Sigmoid colon (tissue), 7 donors: ENCODE data around the gene CCDC81. TPM values are rescaled to one million over a fixed set of nuclear protein-coding genes. Genes with fewer than 3 reads are reported as not detected.

Source experiments
- DNase-seq: peaks from one replicate; pipeline ENCODE4 v3.0.0-alpha.2; 2019
- H3K27ac ChIP-seq, 4 donors: fragments of 200-600 bp; sonication (generic); one replicate each; pipeline ENCODE4 v1.5.1; 2016 to 2019; ENCODE audit warnings: mild to moderate bottlenecking in 1 of 4
- H3K27me3 ChIP-seq, 3 donors: fragments of 200-600 bp; sonication (generic); one replicate each; pipeline ENCODE4 v1.5.1; 2019; ENCODE audit warnings: mild to moderate bottlenecking in 1 of 3
- H3K36me3 ChIP-seq, 4 donors: fragments of 200-600 bp; sonication (generic); one replicate each; pipeline ENCODE4 v1.5.1; 2016 to 2019
- H3K4me1 ChIP-seq, 4 donors: fragments of 200-600 bp; sonication (generic); one replicate each; pipeline ENCODE4 v1.5.1; 2017 to 2019
- H3K4me3 ChIP-seq, 4 donors: fragments of 200-600 bp; sonication (generic); one replicate each; pipeline ENCODE4 v1.5.1; 2017 to 2019; ENCODE audit warnings: mild to moderate bottlenecking in 2 of 4, moderate library complexity in 1 of 4
- H3K9me3 ChIP-seq, 4 donors: fragments of 200-600 bp in 3 of 4; sonication (generic) in 3 of 4; one replicate each; pipeline versions ENCODE4 v1.5.1 to v1.6.1; 2013 to 2019
- CTCF ChIP-seq, 4 experiments: fragments of 450-650 bp in 3 of 4; fragments of 200-600 bp in 1 of 4; IDR thresholded peaks; one replicate each; pipeline ENCODE4 v1.5.1; 2016 to 2019; ENCODE audit warnings: antibody characterized with exemption in 4 of 4, mild to moderate bottlenecking in 3 of 4, moderate library complexity in 2 of 4
- EP300 ChIP-seq, 4 donors: sonication (generic); formaldehyde crosslinking; IDR thresholded peaks; one replicate each; pipeline ENCODE4 v1.6.1; 2017; ENCODE audit warnings: antibody characterized with exemption in 4 of 4
- POLR2A ChIP-seq, 2 donors: fragments of 450-650 bp; IDR thresholded peaks; one replicate each; pipeline ENCODE4 v1.6.1; 2016; ENCODE audit warnings: antibody characterized with exemption in 2 of 2, mild to moderate bottlenecking in 2 of 2, moderate library complexity in 2 of 2
- POLR2AphosphoS5 ChIP-seq, 4 donors: sonication (generic); formaldehyde crosslinking; IDR thresholded peaks; one replicate each; pipeline ENCODE4 v1.6.1; 2017; ENCODE audit warnings: antibody characterized with exemption in 4 of 4
- WGBS, 2 donors: extraction: QIAGEN DNeasy Blood & Tissue Kit; methylation state at CpG; one replicate each; pipeline ENCODE4 v1.1.7; 2013; 5-methylcytosine and 5-hydroxymethylcytosine counted together
- intact Hi-C: fragments of 100-400 bp; cut with DNase I; formaldehyde crosslinking; loops from one replicate; pipeline ENCODE4 v1.15.1; 2023
- polyA plus RNA-seq, 3 donors: library from polyadenylated mRNA; stranded (reverse); fragments of 200-250 nt; gene quantifications; one replicate each; pipeline ENCODE4 v1.2.3, GENCODE V29; 2013
- total RNA-seq, 4 donors: library from RNA; depleted of rRNA; stranded (reverse); fragments of >200 nt; gene quantifications; one replicate each; pipeline ENCODE4 v1.1.0, GENCODE V29; 2016
- donor health status: healthy with polysubstance abuse.
- donor health status: Bipolar disorder and iron deficiency.
- donor health status: healthy.

Gene CCDC81
- total and polyA plus RNA-seq, 7 donors: 0.22 to 1.8 (median 0.55) TPM; not detected in 2

DNA sequence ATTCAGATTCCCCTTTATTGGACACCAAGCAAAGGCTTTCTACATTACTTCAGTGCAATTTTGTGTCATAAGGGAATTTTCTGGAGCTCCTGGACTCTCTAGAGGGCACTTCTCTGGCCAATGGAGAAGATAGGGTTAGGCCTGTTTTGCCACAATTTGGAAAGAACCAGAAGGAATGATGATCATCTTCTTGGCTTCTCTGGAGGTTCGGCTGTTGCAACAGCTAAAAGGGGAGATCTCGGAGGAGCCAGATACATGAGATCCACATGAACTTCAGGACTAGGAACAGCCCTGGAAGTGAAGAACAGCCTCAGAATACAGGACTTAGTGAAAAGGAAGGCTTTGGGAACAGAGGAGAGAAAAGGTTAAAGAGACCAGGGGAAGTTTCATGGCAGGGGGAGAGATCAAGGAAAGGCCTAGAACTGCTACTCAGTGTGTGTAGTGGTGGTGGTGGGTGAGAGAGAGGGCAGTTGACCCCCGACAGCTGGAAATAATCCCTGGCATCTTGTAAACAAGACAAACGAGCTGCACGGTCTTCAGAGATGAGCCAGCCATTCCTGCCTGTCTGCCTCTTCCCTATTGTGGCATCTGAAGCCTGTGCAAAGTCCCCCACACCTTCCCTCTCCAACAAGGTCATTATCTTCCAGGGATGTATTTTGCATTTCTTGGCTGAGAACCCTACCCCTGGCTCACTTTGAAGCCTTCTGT, 83.8 kb downstream of the CCDC81 start:
- Histone ChIP-seq H3K27me3 (no peaks in the 10 kb centered on the region), H3K4me3 (no peak overlapping the region), H3K27ac (peak overlapping the region in 2 of 4 donors; percentile 34 to 56), H3K4me1 (peaks cover 0 to 29% (median 16%) of the 10 kb centered on the region in 4 donors), H3K9me3 (no peaks in the 10 kb centered on the region), H3K36me3 (no peaks in the 10 kb centered on the region)
- TF ChIP-seq POLR2AphosphoS5 (IDR thresholded peaks at IDR 0.05): peak in 1 of 4 donors; percentile 8
- no peak for TF ChIP-seq POLR2A (IDR thresholded peaks at IDR 0.05)
- intact Hi-C loops: loop anchor here (5.0 to 10.0 kb wide), 4 partner anchors 116 to 836 kb away; partner anchors contain the start of gene ME3
- DNase-seq: no peak
- 83% methylated on average over 5 of the region's 5 CpGs for WGBS, 2 donors

GRCh38 chr11:86459002-86459385, 84.3 kb downstream of the CCDC81 start:
- no peak for TF ChIP-seq POLR2AphosphoS5 (IDR thresholded peaks at IDR 0.05)
- TF ChIP-seq POLR2A (IDR thresholded peaks at IDR 0.05): no peak
- no peak for TF ChIP-seq CTCF (IDR thresholded peaks at IDR 0.05)
- TF ChIP-seq EP300 (IDR thresholded peaks at IDR 0.05): no peak
- H3K36me3 ChIP-seq: no peaks in the 10 kb centered on the region
- WGBS, 2 donors: 86 to 89% methylated on average over 1 of the region's 1 CpG
- H3K9me3 ChIP-seq: no peaks in the 10 kb centered on the region
- intact Hi-C loops: loop anchor here (5.0 to 10.0 kb wide), 4 partner anchors 116 to 836 kb away; partner anchors contain the start of gene ME3
- no peaks in the 10 kb centered on the region for H3K27me3 ChIP-seq
- peaks cover 0 to 29% (median 16%) of the 10 kb centered on the region in 4 donors for H3K4me1 ChIP-seq
- no peak overlapping the region for H3K4me3 ChIP-seq
- H3K27ac ChIP-seq: peak overlapping the region in 2 of 4 donors; percentile 34 to 56
- no peak for DNase-seq

GRCh38 chr11:86459682-86460460, 85.2 kb downstream of the CCDC81 start:
- WGBS, 2 donors: 77 to 90% methylated on average over 3 of the region's 3 CpGs
- H3K9me3 ChIP-seq: no peaks in the 10 kb centered on the region
- H3K36me3 ChIP-seq: no peaks in the 10 kb centered on the region
- no peak overlapping the region for H3K4me3 ChIP-seq
- H3K4me1 ChIP-seq: peaks cover 0 to 29% (median 16%) of the 10 kb centered on the region in 4 donors
- H3K27ac ChIP-seq: peak overlapping the region in 2 of 4 donors; percentile 29 to 56
- TF ChIP-seq POLR2AphosphoS5 (IDR thresholded peaks at IDR 0.05): peak in 2 of 4 donors; percentile 16 to 46
- TF ChIP-seq EP300 (IDR thresholded peaks at IDR 0.05): no peak
- H3K27me3 ChIP-seq: no peaks in the 10 kb centered on the region
- intact Hi-C loops: loop anchor here (5.0 to 10.0 kb wide), 4 partner anchors 115 to 835 kb away; partner anchors contain the start of gene ME3
- DNase-seq: no peak

DNA sequence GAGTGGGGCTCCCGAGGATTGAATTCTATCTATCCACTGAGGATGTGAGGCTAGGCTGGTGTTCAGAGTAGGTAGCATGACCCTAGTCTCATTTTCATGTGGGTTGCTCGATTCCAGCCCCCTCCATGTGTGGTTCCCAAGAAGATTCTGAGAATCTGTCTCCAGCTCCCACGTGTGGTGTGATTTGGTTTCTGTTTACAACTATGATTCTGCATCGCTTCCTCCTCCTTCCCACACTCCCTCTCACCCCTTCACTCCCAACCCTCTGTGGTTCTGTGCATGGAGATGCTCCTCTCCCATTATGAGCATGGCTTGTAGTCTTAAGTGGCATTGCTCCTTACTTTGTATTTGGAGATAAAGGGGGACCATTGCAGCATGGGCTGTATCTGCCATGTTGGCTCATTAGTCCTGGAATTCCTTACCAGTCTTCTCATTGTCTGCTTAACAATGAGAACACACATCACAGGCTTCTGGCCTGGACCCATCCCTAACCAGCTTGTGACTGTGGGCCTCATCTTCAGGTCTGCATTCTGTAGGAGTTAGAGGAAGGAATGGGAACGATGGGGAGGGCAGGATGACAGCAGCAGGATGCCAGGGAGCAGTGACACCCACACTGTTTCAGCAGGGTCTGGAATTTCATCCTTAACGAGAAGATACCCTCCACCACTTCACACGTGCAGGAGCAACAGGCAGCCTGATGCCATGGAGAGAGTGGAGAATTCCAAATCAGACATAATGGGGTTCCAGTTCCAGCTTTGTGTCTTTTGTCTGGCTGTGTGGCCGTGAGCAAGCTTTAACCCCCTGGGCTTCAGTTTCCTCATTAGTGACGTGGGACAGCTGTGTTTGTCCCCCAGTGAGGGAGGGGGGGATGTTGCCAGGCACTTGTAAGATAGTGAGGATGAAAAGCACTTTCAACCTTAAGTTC, 86.0 kb downstream of the CCDC81 start:
- 74 to 82% methylated on average over 9 of the region's 9 CpGs for WGBS, 2 donors
- no peaks in the 10 kb centered on the region for H3K36me3 ChIP-seq
- peaks cover 0 to 29% (median 16%) of the 10 kb centered on the region in 4 donors for H3K4me1 ChIP-seq
- no peak for DNase-seq
- intact Hi-C loops: no loop called here
- no peak overlapping the region for H3K4me3 ChIP-seq
- H3K27ac ChIP-seq: peak overlapping the region in 2 of 4 donors; percentile 29 to 56
- H3K9me3 ChIP-seq: no peaks in the 10 kb centered on the region
- TF ChIP-seq POLR2A (IDR thresholded peaks at IDR 0.05) (no peak), CTCF (IDR thresholded peaks at IDR 0.05) (no peak), EP300 (IDR thresholded peaks at IDR 0.05) (no peak), POLR2AphosphoS5 (IDR thresholded peaks at IDR 0.05) (no peak)
- H3K27me3 ChIP-seq: no peaks in the 10 kb centered on the region

DNA sequence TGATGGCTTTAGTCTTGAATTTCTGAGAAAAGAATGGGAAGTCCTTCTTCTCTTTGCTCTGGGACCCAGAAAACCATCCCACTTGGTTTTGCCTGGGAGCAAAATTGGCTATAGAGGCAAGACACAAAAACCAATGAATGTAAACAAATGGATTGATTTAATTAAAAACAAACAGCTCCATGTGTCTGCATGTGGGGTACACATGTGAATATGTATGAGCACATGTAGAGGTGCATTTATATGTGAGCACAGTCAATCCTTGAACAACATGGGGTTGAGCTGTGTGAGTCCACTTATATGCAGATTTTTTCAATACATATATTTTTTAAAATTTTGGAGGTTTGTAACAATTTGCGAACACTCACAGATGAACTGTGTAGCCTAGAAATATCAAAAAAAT, 87.2 kb downstream of the CCDC81 start:
- TF ChIP-seq EP300 (IDR thresholded peaks at IDR 0.05) (no peak), POLR2AphosphoS5 (IDR thresholded peaks at IDR 0.05) (no peak), POLR2A (IDR thresholded peaks at IDR 0.05) (no peak), CTCF (IDR thresholded peaks at IDR 0.05) (no peak)
- WGBS, 2 donors: 97 to 98% methylated on average over 1 of the region's 1 CpG
- Histone ChIP-seq H3K4me1 (peaks cover 0 to 29% (median 16%) of the 10 kb centered on the region in 4 donors), H3K9me3 (no peaks in the 10 kb centered on the region), H3K36me3 (no peaks in the 10 kb centered on the region), H3K27me3 (no peaks in the 10 kb centered on the region), H3K4me3 (no peak overlapping the region), H3K27ac (no peak overlapping the region)
- DNase-seq: no peak
- intact Hi-C loops: no loop called here
